Activated naive CD4-positive, alpha-beta T cell treated with anti-CD3 and anti-CD28 coated beads for 36 hours (primary cell): Measurements from ENCODE around the gene SIM2. TPM values are rescaled to one million over a fixed set of nuclear protein-coding genes. Genes with fewer than 3 reads are reported as not detected.

Source experiments
- CTCF ChIA-PET: fragments of 350-600 bp; sonication (Branson Sonifier 250); formaldehyde crosslinking; loops from one replicate; lab custom pipeline; 2021; ENCODE audit warnings: antibody characterized with exemption; lab: Charles Lee
- DNase-seq: peaks from one replicate; pipeline ENCODE4 v3.0.0-alpha.2; 2020
- H3K27ac Mint-ChIP-seq: one replicate; pipeline ENCODE4 v1.8.0; 2021; ENCODE audit warnings: mild to moderate bottlenecking, mixed read lengths
- H3K27me3 Mint-ChIP-seq: one replicate; pipeline ENCODE4 v1.8.0; 2021; ENCODE audit warnings: low read depth, mixed read lengths
- H3K36me3 Mint-ChIP-seq: one replicate; pipeline ENCODE4 v1.8.0; 2021; ENCODE audit warnings: low read depth, mixed read lengths
- H3K4me1 Mint-ChIP-seq: one replicate; pipeline ENCODE4 v1.8.0; 2021; ENCODE audit warnings: low read depth, mixed read lengths
- H3K4me3 Mint-ChIP-seq: one replicate; pipeline ENCODE4 v1.8.0; 2021; ENCODE audit warnings: mild to moderate bottlenecking, moderate library complexity, mixed read lengths
- H3K9me3 Mint-ChIP-seq: one replicate; pipeline ENCODE4 v1.8.0; 2021; ENCODE audit warnings: mixed read lengths
- intact Hi-C: fragments of 100-400 bp; cut with micrococcal nuclease; formaldehyde crosslinking; loops from one replicate; pipeline ENCODE4 v1.15.1; 2023
- total RNA-seq, 2 experiments: library from RNA; stranded (reverse); gene quantifications; one replicate each; pipeline ENCODE4 v1.2.3, GENCODE V29; 2021

Gene SIM2
- total RNA-seq, 2 experiments from 2014 or later: 0.74 to 0.94 TPM

GRCh38 chr21:36727866-36728265, 29.0 kb downstream of the SIM2 start:
- H3K4me3 Mint-ChIP-seq: no peak overlapping the region
- no peaks in the 10 kb centered on the region for H3K36me3 Mint-ChIP-seq
- intact Hi-C loops: no loop called here
- no peaks in the 10 kb centered on the region for H3K9me3 Mint-ChIP-seq
- no peak overlapping the region for H3K27ac Mint-ChIP-seq
- H3K4me1 Mint-ChIP-seq: no peaks in the 10 kb centered on the region
- peaks cover 6% of the 10 kb centered on the region for H3K27me3 Mint-ChIP-seq
- CTCF ChIA-PET: interaction anchor here (0.5 kb wide), 1 partner anchor 191 kb away, joined by 4 read pairs; no protein-coding TSS in a partner anchor
- DNase-seq: no peak

- H3K9me3 Mint-ChIP-seq: no peaks in the 10 kb centered on the region
- no peak overlapping the region for H3K4me3 Mint-ChIP-seq
- DNase-seq: no peak
- H3K36me3 Mint-ChIP-seq: no peaks in the 10 kb centered on the region
- H3K27ac Mint-ChIP-seq: no peak overlapping the region
- peaks cover 6% of the 10 kb centered on the region for H3K27me3 Mint-ChIP-seq
- no peaks in the 10 kb centered on the region for H3K4me1 Mint-ChIP-seq
- intact Hi-C loops: no loop called here
- CTCF ChIA-PET: interaction anchor here (0.6 kb wide), 1 partner anchor 218 kb away, joined by 3 read pairs; no protein-coding TSS in a partner anchor
Measured at GRCh38 chr21:36728371-36729111, 29.6 kb downstream of the SIM2 start.

- Mint-ChIP-seq H3K9me3 (no peaks in the 10 kb centered on the region), H3K4me3 (no peak overlapping the region)
Measured at GRCh38 chr21:36729310-36729970, 30.5 kb downstream of the SIM2 start.

GRCh38 chr21:36730291-36731281, 31.7 kb downstream of the SIM2 start:
- H3K27me3 Mint-ChIP-seq: peaks cover 9% of the 10 kb centered on the region
- no peaks in the 10 kb centered on the region for H3K9me3 Mint-ChIP-seq
- no peak for DNase-seq
- CTCF ChIA-PET: no interaction called here
- intact Hi-C loops: no loop called here
- no peaks in the 10 kb centered on the region for H3K4me1 Mint-ChIP-seq
- H3K27ac Mint-ChIP-seq: no peak overlapping the region
- H3K36me3 Mint-ChIP-seq: no peaks in the 10 kb centered on the region
- no peak overlapping the region for H3K4me3 Mint-ChIP-seq

More at GRCh38 chr21:36729310-36729970, 30.5 kb downstream of the SIM2 start:
- H3K36me3 Mint-ChIP-seq: no peaks in the 10 kb centered on the region
- H3K27ac Mint-ChIP-seq: no peak overlapping the region
- no peaks in the 10 kb centered on the region for H3K4me1 Mint-ChIP-seq
- CTCF ChIA-PET: interaction anchor here (0.6 kb wide), 1 partner anchor 217 kb away, joined by 3 read pairs; no protein-coding TSS in a partner anchor
- peaks cover 6% of the 10 kb centered on the region for H3K27me3 Mint-ChIP-seq
- no peak for DNase-seq
- intact Hi-C loops: no loop called here

GRCh38 chr21:36732217-36732616, 33.3 kb downstream of the SIM2 start:
- intact Hi-C loops: no loop called here
- H3K9me3 Mint-ChIP-seq: no peaks in the 10 kb centered on the region

GRCh38 chr21:36732761-36733160, 33.8 kb downstream of the SIM2 start:
- intact Hi-C loops: no loop called here

More at GRCh38 chr21:36732217-36732616, 33.3 kb downstream of the SIM2 start:
- peaks cover 10% of the 10 kb centered on the region for H3K27me3 Mint-ChIP-seq
- CTCF ChIA-PET: no interaction called here
- H3K4me1 Mint-ChIP-seq: no peaks in the 10 kb centered on the region
- no peak overlapping the region for H3K27ac Mint-ChIP-seq
- no peak for DNase-seq
- H3K4me3 Mint-ChIP-seq: no peak overlapping the region
- no peaks in the 10 kb centered on the region for H3K36me3 Mint-ChIP-seq

GRCh38 chr21:36733857-36734256, 34.9 kb downstream of the SIM2 start:
- Mint-ChIP-seq H3K27ac (no peak overlapping the region), H3K27me3 (peaks cover 10% of the 10 kb centered on the region), H3K4me1 (no peaks in the 10 kb centered on the region), H3K4me3 (no peak overlapping the region), H3K36me3 (no peaks in the 10 kb centered on the region), H3K9me3 (no peaks in the 10 kb centered on the region)
- intact Hi-C loops: no loop called here
- DNase-seq: no peak
- CTCF ChIA-PET: interaction anchor here (0.6 kb wide), 1 partner anchor 281 kb away, joined by 3 read pairs; no protein-coding TSS in a partner anchor

More at GRCh38 chr21:36732761-36733160, 33.8 kb downstream of the SIM2 start:
- H3K4me3 Mint-ChIP-seq: no peak overlapping the region
- H3K9me3 Mint-ChIP-seq: no peaks in the 10 kb centered on the region
- no peak for DNase-seq
- no peak overlapping the region for H3K27ac Mint-ChIP-seq
- H3K4me1 Mint-ChIP-seq: no peaks in the 10 kb centered on the region
- H3K36me3 Mint-ChIP-seq: no peaks in the 10 kb centered on the region
- H3K27me3 Mint-ChIP-seq: peaks cover 10% of the 10 kb centered on the region
- CTCF ChIA-PET: no interaction called here

- no peaks in the 10 kb centered on the region for H3K36me3 Mint-ChIP-seq
- DNase-seq: no peak
- intact Hi-C loops: no loop called here
- no peak overlapping the region for H3K4me3 Mint-ChIP-seq
- peaks cover 10% of the 10 kb centered on the region for H3K27me3 Mint-ChIP-seq
- H3K9me3 Mint-ChIP-seq: no peaks in the 10 kb centered on the region
- no peaks in the 10 kb centered on the region for H3K4me1 Mint-ChIP-seq
- no peak overlapping the region for H3K27ac Mint-ChIP-seq
- CTCF ChIA-PET: interaction anchor here (0.6 to 0.9 kb wide), 3 partner anchors 9 to 281 kb away, joined by 3 to 4 read pairs (median 3); no protein-coding TSS in a partner anchor
Measured at GRCh38 chr21:36734367-36735200, 35.7 kb downstream of the SIM2 start.

- Mint-ChIP-seq H3K4me3 (no peak overlapping the region), H3K9me3 (no peaks in the 10 kb centered on the region), H3K4me1 (no peaks in the 10 kb centered on the region), H3K27ac (no peak overlapping the region), H3K36me3 (no peaks in the 10 kb centered on the region), H3K27me3 (peaks cover 10% of the 10 kb centered on the region)
- CTCF ChIA-PET: interaction anchor here (0.7 to 0.9 kb wide), 2 partner anchors 10 to 12 kb away, joined by 3 to 4 read pairs; no protein-coding TSS in a partner anchor
- intact Hi-C loops: no loop called here
- DNase-seq: no peak
Measured at GRCh38 chr21:36735201-36735515, 36.2 kb downstream of the SIM2 start.

GRCh38 chr21:36735724-36736320, 36.9 kb downstream of the SIM2 start:
- H3K36me3 Mint-ChIP-seq: no peaks in the 10 kb centered on the region
- no peaks in the 10 kb centered on the region for H3K4me1 Mint-ChIP-seq
- DNase-seq: no peak
- no peak overlapping the region for H3K27ac Mint-ChIP-seq
- H3K9me3 Mint-ChIP-seq: no peaks in the 10 kb centered on the region
- intact Hi-C loops: no loop called here
- CTCF ChIA-PET: no interaction called here
- peaks cover 10% of the 10 kb centered on the region for H3K27me3 Mint-ChIP-seq
- no peak overlapping the region for H3K4me3 Mint-ChIP-seq
